MM.1S (cell line): ENCODE results near the gene CNTRL.
A peak's percentile ranks its signal among the peaks of the same experiment; 100 is the strongest.

Source experiments
- DNase-seq: peaks from one replicate; pipeline ENCODE4 v3.0.0-alpha.2; 2015
- H2AFZ ChIP-seq: fragments of 300-600 bp; sonication (generic); 2 replicates; pipeline ENCODE4 v1.6.0; 2016; ENCODE audit warnings: antibody characterized with exemption, low read length
- H3F3A ChIP-seq: fragments of 300-600 bp; sonication (generic); 2 replicates; pipeline ENCODE4 v1.6.1; 2016; ENCODE audit warnings: mild to moderate bottlenecking, antibody characterized with exemption, low read length, moderate library complexity, mixed read lengths; ENCODE audit not compliant: insufficient read depth
- H3K27ac ChIP-seq: fragments of 300-600 bp; sonication (generic); 2 replicates; pipeline ENCODE4 v1.5.1; 2016; ENCODE audit warnings: mild to moderate bottlenecking, low read length
- H3K27me3 ChIP-seq: fragments of 300-600 bp; sonication (generic); replicated peaks from 2 replicates; pipeline ENCODE4 v1.6.0; 2016; ENCODE audit warnings: low read length; ENCODE audit not compliant: insufficient read depth
- H3K36me3 ChIP-seq: fragments of 300-600 bp; sonication (generic); replicated peaks from 2 replicates; pipeline ENCODE4 v1.6.1; 2016; ENCODE audit warnings: mild to moderate bottlenecking, low read length, mixed read lengths; ENCODE audit not compliant: insufficient read depth
- H3K4me1 ChIP-seq: fragments of 300-600 bp; sonication (generic); 2 replicates; pipeline ENCODE4 v1.6.1; 2016; ENCODE audit warnings: low read length, mixed read lengths
- H3K4me2 ChIP-seq: fragments of 300-600 bp; sonication (generic); 2 replicates; pipeline ENCODE4 v1.6.0; 2016; ENCODE audit warnings: low read depth, low read length
- H3K4me3 ChIP-seq: fragments of 300-600 bp; sonication (generic); 2 replicates; pipeline ENCODE4 v1.5.1; 2016; ENCODE audit warnings: low read length, mixed read lengths
- H3K79me2 ChIP-seq: fragments of 300-600 bp; sonication (generic); 2 replicates; pipeline ENCODE4 v1.6.1; 2016; ENCODE audit warnings: mixed run types, low read length, mixed read lengths
- H3K9ac ChIP-seq: fragments of 300-600 bp; sonication (generic); 2 replicates; pipeline ENCODE4 v1.6.1; 2016; ENCODE audit warnings: low read length, mixed read lengths
- H3K9me2 ChIP-seq: fragments of 300-600 bp; sonication (generic); replicated peaks from 2 replicates; pipeline ENCODE4 v1.6.1; 2016; ENCODE audit warnings: mild to moderate bottlenecking, low read length, mixed read lengths; ENCODE audit not compliant: insufficient read depth
- H3K9me3 ChIP-seq: fragments of 300-600 bp; sonication (generic); replicated peaks from 2 replicates; pipeline ENCODE4 v1.6.1; 2016; ENCODE audit warnings: mild to moderate bottlenecking, low read length, mixed read lengths; ENCODE audit not compliant: insufficient read depth
- H4K20me1 ChIP-seq: fragments of 300-600 bp; sonication (generic); 2 replicates; pipeline ENCODE4 v1.6.1; 2016; ENCODE audit warnings: mild to moderate bottlenecking, low read length, moderate library complexity, mixed read lengths; ENCODE audit not compliant: insufficient read depth
- EZH2 ChIP-seq: fragments of 300-600 bp; sonication (generic); optimal IDR thresholded peaks from 2 replicates; pipeline ENCODE3; 2017; ENCODE audit warnings: low read depth, mild to moderate bottlenecking, antibody characterized with exemption, low read length, mixed read lengths
- EZH2phosphoT487 ChIP-seq: fragments of 300-600 bp; sonication (generic); IDR thresholded peaks from 2 replicates; pipeline ENCODE4 v1.6.1; 2018; ENCODE audit warnings: antibody characterized with exemption, low read length
- TF ChIP-seq, protein P1 (sequence below): fragments of 300-600 bp; sonication (generic); IDR thresholded peaks from 2 replicates; pipeline ENCODE4 v1.5.1; 2016; ENCODE audit warnings: antibody characterized with exemption, low read length, mixed read lengths

CNTRL gene

DNA sequence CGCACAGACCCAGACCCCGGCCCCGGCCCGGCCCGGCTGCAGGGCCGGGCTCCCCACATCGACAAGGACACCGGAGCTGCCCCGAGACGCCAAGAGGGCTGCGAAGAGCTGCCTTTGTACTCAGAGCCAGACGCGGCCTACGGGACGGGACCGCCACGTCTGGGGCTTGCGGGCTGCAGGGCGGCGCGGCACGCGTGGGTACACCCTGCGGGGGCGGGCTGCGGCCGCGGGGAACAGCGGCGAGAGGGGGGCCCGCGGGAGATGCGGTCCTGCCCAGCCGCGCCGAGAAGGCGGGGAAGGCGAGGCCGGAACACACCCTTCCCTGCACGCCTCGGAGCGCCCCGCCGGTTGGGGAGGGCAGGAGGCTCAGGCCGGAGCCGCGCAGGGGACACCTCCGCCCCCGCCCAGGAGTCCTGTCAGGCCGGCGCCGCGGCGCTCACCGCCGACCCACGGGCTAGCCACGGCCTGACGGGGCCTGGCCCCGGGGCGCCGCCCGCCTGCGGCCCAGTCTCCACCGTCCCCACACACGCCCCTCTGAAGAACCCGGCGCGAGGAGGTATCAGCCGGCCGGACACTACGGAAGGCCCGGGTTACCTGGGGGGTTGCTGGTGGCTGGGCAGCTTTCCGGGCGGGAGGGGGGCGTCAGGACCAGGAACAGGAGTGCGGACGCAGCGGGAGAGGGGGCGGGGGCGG, 126.4 kb downstream of the CNTRL start:
- Histone ChIP-seq H3K4me1 (peaks cover 29% of the 10 kb centered on the region), H3K27me3 (no peaks in the 10 kb centered on the region), H3K9ac (peak overlapping the region; percentile 82), H3K36me3 (no peaks in the 10 kb centered on the region), H3K4me3 (peak overlapping the region; percentile 71), H3K79me2 (peaks cover 57% of the 10 kb centered on the region), H4K20me1 (peaks cover 47% of the 10 kb centered on the region), H3K9me2 (no peaks in the 10 kb centered on the region), H3K9me3 (no peaks in the 10 kb centered on the region), H2AFZ (peak overlapping the region; percentile 69), H3F3A (peaks cover 4% of the 10 kb centered on the region), H3K27ac (peak overlapping the region; percentile 80), H3K4me2 (peak overlapping the region; percentile 82)
- peak; percentile 59 for DNase-seq
- TF ChIP-seq EZH2 = no peak
- TF ChIP-seq, protein P1, sequence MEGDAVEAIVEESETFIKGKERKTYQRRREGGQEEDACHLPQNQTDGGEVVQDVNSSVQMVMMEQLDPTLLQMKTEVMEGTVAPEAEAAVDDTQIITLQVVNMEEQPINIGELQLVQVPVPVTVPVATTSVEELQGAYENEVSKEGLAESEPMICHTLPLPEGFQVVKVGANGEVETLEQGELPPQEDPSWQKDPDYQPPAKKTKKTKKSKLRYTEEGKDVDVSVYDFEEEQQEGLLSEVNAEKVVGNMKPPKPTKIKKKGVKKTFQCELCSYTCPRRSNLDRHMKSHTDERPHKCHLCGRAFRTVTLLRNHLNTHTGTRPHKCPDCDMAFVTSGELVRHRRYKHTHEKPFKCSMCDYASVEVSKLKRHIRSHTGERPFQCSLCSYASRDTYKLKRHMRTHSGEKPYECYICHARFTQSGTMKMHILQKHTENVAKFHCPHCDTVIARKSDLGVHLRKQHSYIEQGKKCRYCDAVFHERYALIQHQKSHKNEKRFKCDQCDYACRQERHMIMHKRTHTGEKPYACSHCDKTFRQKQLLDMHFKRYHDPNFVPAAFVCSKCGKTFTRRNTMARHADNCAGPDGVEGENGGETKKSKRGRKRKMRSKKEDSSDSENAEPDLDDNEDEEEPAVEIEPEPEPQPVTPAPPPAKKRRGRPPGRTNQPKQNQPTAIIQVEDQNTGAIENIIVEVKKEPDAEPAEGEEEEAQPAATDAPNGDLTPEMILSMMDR = no peak
- no peak for TF ChIP-seq EZH2phosphoT487

GRCh38 chr9:121201738-121202533, 127.2 kb downstream of the CNTRL start, which contains the start of gene RAB14:
TSS of gene RAB14 (minus strand) at chr9:121201869. CDS start at chr9:121193412, 8,457 bp downstream.
- Histone ChIP-seq H3K9me3 (no peaks in the 10 kb centered on the region), H3K4me3 (peak within 1 kb of the TSS; percentile 71), H3F3A (peaks cover 4% of the 10 kb centered on the region), H3K79me2 (peaks cover 49% of the 10 kb centered on the region), H3K4me2 (peak within 1 kb of the TSS; percentile 95), H3K9me2 (no peaks in the 10 kb centered on the region), H3K9ac (peak within 1 kb of the TSS; percentile 82), H4K20me1 (peaks cover 40% of the 10 kb centered on the region), H2AFZ (peak within 1 kb of the TSS; percentile 76), H3K27me3 (no peaks in the 10 kb centered on the region), H3K27ac (peak within 1 kb of the TSS; percentile 80), H3K36me3 (no peaks in the 10 kb centered on the region), H3K4me1 (peaks cover 30% of the 10 kb centered on the region)
- TF ChIP-seq EZH2 = no peak
- TF ChIP-seq, protein P1 = peak; percentile 59
- TF ChIP-seq EZH2phosphoT487 = no peak
- peak; percentile 99 for DNase-seq

DNA sequence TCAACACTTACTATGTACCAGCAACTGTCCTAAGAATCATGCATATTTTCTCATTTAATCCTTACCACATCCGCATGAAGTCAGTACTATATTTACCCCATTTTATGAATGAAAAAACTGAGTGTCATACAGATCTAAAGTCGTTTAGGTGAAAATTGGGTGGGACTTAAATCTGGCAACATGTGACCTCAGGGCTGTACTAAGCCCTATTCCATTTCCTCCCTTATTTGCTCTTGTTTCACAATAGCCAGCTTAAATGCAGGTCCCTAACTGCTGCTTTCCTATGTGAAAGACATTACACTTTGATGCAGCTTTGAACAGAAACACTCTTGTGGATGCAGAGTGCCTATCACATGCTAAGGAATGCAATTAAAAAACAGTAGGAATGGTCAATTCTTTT, 129.4 kb downstream of the CNTRL start:
- no peaks in the 10 kb centered on the region for H3K27me3 ChIP-seq
- no peaks in the 10 kb centered on the region for H3K9me3 ChIP-seq
- no peak for DNase-seq
- no peaks in the 10 kb centered on the region for H3K36me3 ChIP-seq
- peaks cover 23% of the 10 kb centered on the region for H3K4me1 ChIP-seq
- no peak overlapping the region for H3K27ac ChIP-seq
- peaks cover 27% of the 10 kb centered on the region for H3K79me2 ChIP-seq
- no peak overlapping the region for H3K9ac ChIP-seq
- no peak overlapping the region for H3K4me3 ChIP-seq
- H3F3A ChIP-seq = peaks cover 4% of the 10 kb centered on the region
- no peak overlapping the region for H3K4me2 ChIP-seq
- no peaks in the 10 kb centered on the region for H3K9me2 ChIP-seq
- peaks cover 18% of the 10 kb centered on the region for H4K20me1 ChIP-seq
- no peak overlapping the region for H2AFZ ChIP-seq
- TF ChIP-seq EZH2 = no peak
- no peak for TF ChIP-seq EZH2phosphoT487
- TF ChIP-seq, protein P1 = no peak
